ENCODE measurements around the gene CAMSAP2. TPM values are rescaled to one million over a fixed set of nuclear protein-coding genes. Genes with fewer than 3 reads are reported as not detected.

Gene CAMSAP2
- total and polyA plus RNA-seq, 2 of the 4 experiments (the other 2 are of a cell fraction), result 8.3 to 29.4 TPM

DNA sequence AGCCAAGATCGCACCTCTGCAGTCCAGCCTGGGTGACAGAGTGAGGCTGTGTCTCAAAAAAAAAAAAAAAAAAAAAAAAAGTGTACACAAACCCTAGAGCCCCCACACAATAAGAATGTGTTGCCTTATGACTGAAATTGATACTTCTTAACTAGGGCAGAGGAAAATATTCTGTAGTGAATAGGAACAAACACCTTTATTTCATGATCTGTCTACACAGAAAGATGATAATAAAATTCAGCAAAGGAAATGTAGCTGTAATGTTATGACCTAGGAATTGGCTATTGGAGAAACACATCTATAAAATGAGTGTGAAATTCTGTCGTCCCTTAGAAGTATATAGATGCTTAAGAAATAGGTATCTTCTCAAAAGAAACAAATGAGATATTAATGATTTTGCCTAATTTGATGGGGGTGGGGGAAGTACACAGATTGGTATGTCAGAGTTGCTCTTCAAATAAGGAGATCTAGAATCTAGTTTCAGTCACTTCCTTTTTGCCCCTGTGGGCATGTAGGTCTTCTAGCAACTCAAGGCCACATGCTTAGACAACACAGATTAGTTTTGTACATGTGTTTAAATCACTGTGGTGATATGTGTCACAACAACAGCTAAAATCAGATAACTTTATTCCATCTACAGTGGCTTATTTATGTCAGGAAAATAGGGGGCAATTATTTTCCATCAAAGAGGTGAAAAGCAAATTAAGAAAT, 123.4 kb downstream of the CAMSAP2 start:
- Histone ChIP-seq H3K36me3 (ENCODE audit: control insufficient read depth, insufficient read depth, low read length) (peaks cover 16% of the 10 kb centered on the region), H3K9me3 (ENCODE audit: control insufficient read depth, insufficient read depth, low read length) (no peaks in the 10 kb centered on the region), H3K4me1 (ENCODE audit: control insufficient read depth, insufficient read depth, low read length) (peaks cover 3% of the 10 kb centered on the region; the same call in 1 of the 2 replicates), H3K56ac (ENCODE audit: extremely low read depth, insufficient read depth, low read length) (no peak overlapping the region), H2AK5ac (ENCODE audit: low read depth, low read length) (no peak overlapping the region), H4K5ac (ENCODE audit: low read depth, low read length) (no peak overlapping the region), H3K27ac (ENCODE audit: insufficient read depth, low read length) (no peak overlapping the region), H3K23ac (ENCODE audit: low read depth, low read length) (no peak overlapping the region), H4K20me1 (ENCODE audit: insufficient read depth, low read length) (no peaks in the 10 kb centered on the region), H3K4me3 (ENCODE audit: insufficient read depth, low read depth, low read length) (no peak overlapping the region), H3K9me1 (ENCODE audit: insufficient read depth, low read length) (no peaks in the 10 kb centered on the region), H3K14ac (replicated peaks; ENCODE audit: low read depth, low read length) (no peak overlapping the region), H2BK120ac (ENCODE audit: low read depth, low read length) (no peak overlapping the region), H2BK15ac (ENCODE audit: low read depth, low read length) (no peak overlapping the region), H4K91ac (ENCODE audit: insufficient read depth, low read depth, low read length) (no peak overlapping the region), H2BK5ac (ENCODE audit: low read depth, low read length, poor library complexity, severe bottlenecking) (no peak overlapping the region), H3K4ac (ENCODE audit: low read depth, low read length) (no peak overlapping the region), H3K4me2 (ENCODE audit: low read depth, low read length) (no peak overlapping the region), H3K9ac (ENCODE audit: low read depth, low read length) (no peak overlapping the region), H2BK20ac (ENCODE audit: low read depth, low read length) (no peak overlapping the region), H4K8ac (ENCODE audit: low read depth in 2 of 2, low read length in 2 of 2) (no peak overlapping the region), H3K18ac (ENCODE audit: low read depth, low read length) (no peak overlapping the region), H3K27me3 (ENCODE audit: control insufficient read depth, insufficient read depth, low read length) (no peaks in the 10 kb centered on the region), H3K79me1 (ENCODE audit: low read depth in 1 of 2, low read length in 2 of 2) (no peaks in the 10 kb centered on the region; a peak in 1 of 4 replicates), H2AFZ (replicated peaks; ENCODE audit: low read length, poor library complexity) (no peak overlapping the region), H2AK9ac (replicated peaks; ENCODE audit: low read depth, low read length, poor library complexity) (no peak overlapping the region)
- intact Hi-C loops (cut with micrococcal nuclease), result no loop called here
- POLR2A ChIA-PET (ENCODE audit: unreplicated experiment), result no interaction called here
- CTCF ChIA-PET, result interaction anchor here (0.6 kb wide), 1 partner anchor 19 kb away, joined by 3 read pairs; no protein-coding TSS in a partner anchor
- ATAC-seq (ENCODE audit: low read depth), result no peak
- in situ Hi-C loops (cut with MboI; ENCODE audit: low sequenced_read_pairs), result no loop called here
- TF ChIP-seq FOS (IDR thresholded peaks at IDR 0.05; ENCODE audit: low read depth, low read length) (no peak), RAD21 (IDR thresholded peaks at IDR 0.05; ENCODE audit: low read length) (no peak), BHLHE40 (IDR thresholded peaks at IDR 0.05; ENCODE audit: low read depth, low read length) (no peak), MXI1 (IDR thresholded peaks at IDR 0.05; ENCODE audit: borderline replicate concordance, low read depth, low read length) (no peak)
- TF ChIP-seq, protein P1, sequence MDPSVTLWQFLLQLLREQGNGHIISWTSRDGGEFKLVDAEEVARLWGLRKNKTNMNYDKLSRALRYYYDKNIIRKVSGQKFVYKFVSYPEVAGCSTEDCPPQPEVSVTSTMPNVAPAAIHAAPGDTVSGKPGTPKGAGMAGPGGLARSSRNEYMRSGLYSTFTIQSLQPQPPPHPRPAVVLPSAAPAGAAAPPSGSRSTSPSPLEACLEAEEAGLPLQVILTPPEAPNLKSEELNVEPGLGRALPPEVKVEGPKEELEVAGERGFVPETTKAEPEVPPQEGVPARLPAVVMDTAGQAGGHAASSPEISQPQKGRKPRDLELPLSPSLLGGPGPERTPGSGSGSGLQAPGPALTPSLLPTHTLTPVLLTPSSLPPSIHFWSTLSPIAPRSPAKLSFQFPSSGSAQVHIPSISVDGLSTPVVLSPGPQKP (IDR thresholded peaks at IDR 0.05; ENCODE audit: borderline replicate concordance, low read depth, low read length), result no peak
- dilution Hi-C loops (cut with HindIII; ENCODE audit: low sequenced_read_pairs, unreplicated experiment), result no loop called here
- no CpG with 5 or more reads among the region's 2 CpGs for WGBS, 2 experiments (ENCODE audit: extremely low coverage in 2 of 2, insufficient read length in 1 of 2)
- no TSS peak for BruUV-seq (replicated peaks)
- no peak for DNase-seq

Measured in IMR-90 (cell line).